Measurements from ENCODE around the gene ERC2. TPM values are rescaled to one million over a fixed set of nuclear protein-coding genes. Genes with fewer than 3 reads are reported as not detected.

Gene ERC2
- total and polyA plus RNA-seq, 2 donors (not counting 1 experiment from before 2014, with no cell fraction given), result 0.14 to 0.17 TPM

DNA sequence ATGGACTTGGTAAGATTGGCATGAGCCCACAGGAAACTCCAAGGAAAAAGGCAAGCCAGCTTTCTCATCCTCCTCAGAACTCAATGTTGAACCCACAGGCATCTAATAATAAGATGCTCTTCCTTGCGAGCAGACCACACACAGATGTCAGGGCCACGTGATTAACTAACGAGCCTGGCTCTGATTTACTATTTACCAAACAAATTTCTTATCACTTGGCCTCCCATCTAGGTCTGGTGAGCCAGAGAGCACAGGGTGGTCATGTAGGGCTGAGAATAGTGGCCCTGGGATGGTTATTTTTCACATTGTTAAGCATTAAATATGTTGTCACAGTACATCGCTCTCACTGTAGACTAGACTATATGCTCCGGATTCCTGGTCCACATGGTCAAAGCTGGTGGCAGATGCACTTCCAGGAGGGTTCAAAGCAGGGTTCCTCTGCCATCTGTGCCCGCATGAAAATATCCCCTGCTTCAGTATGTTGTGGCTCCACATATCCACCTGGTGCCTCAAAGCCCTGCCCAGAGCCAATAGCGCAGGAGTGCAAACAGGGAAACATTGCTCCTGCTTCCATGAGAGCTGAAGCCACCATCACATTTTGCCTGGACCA is 508.7 kb downstream of the ERC2 start:
- no peaks in the 10 kb centered on the region for H3K79me2 ChIP-seq (ENCODE audit: control insufficient read depth, insufficient read depth, low read length)
- no peaks in the 10 kb centered on the region for H3K27me3 ChIP-seq (ENCODE audit: control insufficient read depth, insufficient read depth, low read length)
- no peak overlapping the region for H3K9ac ChIP-seq (ENCODE audit: insufficient read depth, low read length)
- no peak overlapping the region for H3K4me3 ChIP-seq (replicated peaks in 1 of 4; ENCODE audit: control extremely low read depth in 1 of 4, insufficient read depth in 1 of 4, low read depth in 3 of 4, low read length in 4 of 4)
- no peaks in the 10 kb centered on the region for H3K4me1 ChIP-seq (ENCODE audit: control insufficient read depth, extremely low read depth, insufficient read depth, low read length)
- no peaks in the 10 kb centered on the region for H3K9me3 ChIP-seq (ENCODE audit: control insufficient read depth, insufficient read depth, low read depth, low read length)
- H3K36me3 ChIP-seq (ENCODE audit: control insufficient read depth, insufficient read depth, low read length), result no peaks in the 10 kb centered on the region
- no peak for TF ChIP-seq EZH2 (IDR thresholded peaks at IDR 0.05; ENCODE audit: low read length, missing control alignments)
- TF ChIP-seq, protein P1, sequence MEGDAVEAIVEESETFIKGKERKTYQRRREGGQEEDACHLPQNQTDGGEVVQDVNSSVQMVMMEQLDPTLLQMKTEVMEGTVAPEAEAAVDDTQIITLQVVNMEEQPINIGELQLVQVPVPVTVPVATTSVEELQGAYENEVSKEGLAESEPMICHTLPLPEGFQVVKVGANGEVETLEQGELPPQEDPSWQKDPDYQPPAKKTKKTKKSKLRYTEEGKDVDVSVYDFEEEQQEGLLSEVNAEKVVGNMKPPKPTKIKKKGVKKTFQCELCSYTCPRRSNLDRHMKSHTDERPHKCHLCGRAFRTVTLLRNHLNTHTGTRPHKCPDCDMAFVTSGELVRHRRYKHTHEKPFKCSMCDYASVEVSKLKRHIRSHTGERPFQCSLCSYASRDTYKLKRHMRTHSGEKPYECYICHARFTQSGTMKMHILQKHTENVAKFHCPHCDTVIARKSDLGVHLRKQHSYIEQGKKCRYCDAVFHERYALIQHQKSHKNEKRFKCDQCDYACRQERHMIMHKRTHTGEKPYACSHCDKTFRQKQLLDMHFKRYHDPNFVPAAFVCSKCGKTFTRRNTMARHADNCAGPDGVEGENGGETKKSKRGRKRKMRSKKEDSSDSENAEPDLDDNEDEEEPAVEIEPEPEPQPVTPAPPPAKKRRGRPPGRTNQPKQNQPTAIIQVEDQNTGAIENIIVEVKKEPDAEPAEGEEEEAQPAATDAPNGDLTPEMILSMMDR (conservative IDR thresholded peaks at IDR 0.05 in 1 of 2, IDR thresholded peaks at IDR 0.05 in 1 of 2; ENCODE audit: low read depth in 1 of 2, low read length in 2 of 2), result no peak
- no peak overlapping the region for H2AFZ ChIP-seq (ENCODE audit: low read length)
- no peak overlapping the region for H3K4me2 ChIP-seq (ENCODE audit: extremely low read depth, insufficient read depth, low read length)
- no peak overlapping the region for H3K27ac ChIP-seq (ENCODE audit: insufficient read depth, low read length)
- no peak for DNase-seq (ENCODE audit: low read depth in 2 of 2)
- no peaks in the 10 kb centered on the region for H4K20me1 ChIP-seq (ENCODE audit: control insufficient read depth, extremely low read depth, insufficient read depth, low read length)

DNA sequence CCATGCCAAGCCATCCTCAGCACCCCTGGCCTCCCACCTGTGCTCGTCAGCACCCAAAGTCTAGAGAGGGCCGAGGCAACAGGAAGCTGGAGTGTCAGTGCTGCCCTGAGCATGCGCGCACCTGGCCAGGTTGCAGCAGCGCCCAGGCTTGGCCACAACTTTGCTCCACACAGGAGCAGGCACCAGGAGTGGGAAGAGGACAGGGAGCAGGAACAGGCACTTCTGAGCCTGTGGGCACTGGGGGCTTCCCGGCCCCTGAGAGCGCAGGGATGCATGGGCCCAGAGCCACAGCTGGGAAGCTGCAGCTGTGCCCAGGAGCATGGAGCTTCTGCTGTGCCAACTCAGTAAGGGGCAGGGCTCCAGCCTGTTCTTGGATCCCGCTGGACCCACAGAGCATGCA is 509.7 kb downstream of the ERC2 start:
- DNase-seq (ENCODE audit: low read depth in 2 of 2), result no peak
- Histone ChIP-seq H3K4me1 (ENCODE audit: control insufficient read depth, extremely low read depth, insufficient read depth, low read length) (no peaks in the 10 kb centered on the region), H3K9me3 (ENCODE audit: control insufficient read depth, insufficient read depth, low read depth, low read length) (no peaks in the 10 kb centered on the region), H3K4me2 (ENCODE audit: extremely low read depth, insufficient read depth, low read length) (no peak overlapping the region), H3K4me3 (replicated peaks in 1 of 4; ENCODE audit: control extremely low read depth in 1 of 4, insufficient read depth in 1 of 4, low read depth in 3 of 4, low read length in 4 of 4) (no peak overlapping the region), H3K27ac (ENCODE audit: insufficient read depth, low read length) (no peak overlapping the region), H4K20me1 (ENCODE audit: control insufficient read depth, extremely low read depth, insufficient read depth, low read length) (no peaks in the 10 kb centered on the region), H2AFZ (ENCODE audit: low read length) (no peak overlapping the region), H3K27me3 (ENCODE audit: control insufficient read depth, insufficient read depth, low read length) (no peaks in the 10 kb centered on the region), H3K36me3 (ENCODE audit: control insufficient read depth, insufficient read depth, low read length) (no peaks in the 10 kb centered on the region), H3K9ac (ENCODE audit: insufficient read depth, low read length) (no peak overlapping the region), H3K79me2 (ENCODE audit: control insufficient read depth, insufficient read depth, low read length) (no peaks in the 10 kb centered on the region)
- TF ChIP-seq EZH2 (IDR thresholded peaks at IDR 0.05; ENCODE audit: low read length, missing control alignments), result no peak
- TF ChIP-seq, protein P1 (conservative IDR thresholded peaks at IDR 0.05 in 1 of 2, IDR thresholded peaks at IDR 0.05 in 1 of 2; ENCODE audit: low read depth in 1 of 2, low read length in 2 of 2), result no peak

DNA sequence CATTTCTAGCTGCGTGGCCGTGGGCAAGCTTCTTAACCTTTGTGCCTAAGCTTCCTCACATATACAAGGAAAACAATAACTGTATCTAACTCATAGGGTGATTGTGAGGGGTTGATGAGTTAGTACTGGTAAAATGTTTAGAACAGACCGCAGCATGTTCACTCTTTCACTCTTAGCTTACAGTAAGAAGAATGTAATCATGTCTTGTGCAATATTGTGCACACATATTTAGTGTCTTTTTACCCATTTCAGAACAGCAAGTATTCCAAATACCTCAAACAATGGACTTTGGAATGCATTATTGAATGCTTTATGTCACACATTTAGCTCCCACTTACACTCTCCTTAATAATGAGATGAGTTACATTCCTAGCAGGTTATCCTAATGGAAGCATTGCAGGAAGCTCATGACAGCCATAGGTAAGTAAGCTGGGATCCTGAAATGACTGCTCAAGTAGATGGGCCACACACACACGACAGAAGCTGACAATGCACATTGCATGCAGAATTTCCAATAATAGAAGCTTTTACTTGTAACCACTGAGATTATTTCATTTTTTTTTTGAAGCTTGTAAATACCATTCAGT is 512.3 kb downstream of the ERC2 start:
- no peaks in the 10 kb centered on the region for H3K27me3 ChIP-seq (ENCODE audit: control insufficient read depth, insufficient read depth, low read length)
- H3K4me2 ChIP-seq (ENCODE audit: extremely low read depth, insufficient read depth, low read length), result no peak overlapping the region
- H3K79me2 ChIP-seq (ENCODE audit: control insufficient read depth, insufficient read depth, low read length), result no peaks in the 10 kb centered on the region
- peak in 1 of 2 donors; percentile 18 for DNase-seq (ENCODE audit: low read depth in 2 of 2)
- no peaks in the 10 kb centered on the region for H4K20me1 ChIP-seq (ENCODE audit: control insufficient read depth, extremely low read depth, insufficient read depth, low read length)
- H3K36me3 ChIP-seq (ENCODE audit: control insufficient read depth, insufficient read depth, low read length), result no peaks in the 10 kb centered on the region
- H3K27ac ChIP-seq (ENCODE audit: insufficient read depth, low read length), result no peak overlapping the region
- no peak overlapping the region for H3K9ac ChIP-seq (ENCODE audit: insufficient read depth, low read length)
- H3K9me3 ChIP-seq (ENCODE audit: control insufficient read depth, insufficient read depth, low read depth, low read length), result no peaks in the 10 kb centered on the region
- no peaks in the 10 kb centered on the region for H3K4me1 ChIP-seq (ENCODE audit: control insufficient read depth, extremely low read depth, insufficient read depth, low read length)
- TF ChIP-seq, protein P1 (conservative IDR thresholded peaks at IDR 0.05 in 1 of 2, IDR thresholded peaks at IDR 0.05 in 1 of 2; ENCODE audit: low read depth in 1 of 2, low read length in 2 of 2), result no peak
- no peak for TF ChIP-seq EZH2 (IDR thresholded peaks at IDR 0.05; ENCODE audit: low read length, missing control alignments)
- no peak overlapping the region for H3K4me3 ChIP-seq (replicated peaks in 1 of 4; ENCODE audit: control extremely low read depth in 1 of 4, insufficient read depth in 1 of 4, low read depth in 3 of 4, low read length in 4 of 4)
- H2AFZ ChIP-seq (ENCODE audit: low read length), result no peak overlapping the region

All from fibroblast of lung (primary cell).